HG02938 (cell line): ENCODE data around the gene ETNK2.

Experiments
- ATAC-seq: cut with Tn5 transposase; IDR thresholded peaks from one replicate; pipeline ENCODE4 v1.9.1; 2021; ENCODE audit warnings: mild to moderate bottlenecking, moderate library complexity; ENCODE audit not compliant: unreplicated experiment

The ETNK2 gene

GRCh38 chr1:204178487-204179281 is 26.8 kb upstream of the ETNK2 start:
- ATAC-seq = no peak

- ATAC-seq = no peak
Measured at GRCh38 chr1:204177133-204177532, 25.3 kb upstream of the ETNK2 start.

DNA sequence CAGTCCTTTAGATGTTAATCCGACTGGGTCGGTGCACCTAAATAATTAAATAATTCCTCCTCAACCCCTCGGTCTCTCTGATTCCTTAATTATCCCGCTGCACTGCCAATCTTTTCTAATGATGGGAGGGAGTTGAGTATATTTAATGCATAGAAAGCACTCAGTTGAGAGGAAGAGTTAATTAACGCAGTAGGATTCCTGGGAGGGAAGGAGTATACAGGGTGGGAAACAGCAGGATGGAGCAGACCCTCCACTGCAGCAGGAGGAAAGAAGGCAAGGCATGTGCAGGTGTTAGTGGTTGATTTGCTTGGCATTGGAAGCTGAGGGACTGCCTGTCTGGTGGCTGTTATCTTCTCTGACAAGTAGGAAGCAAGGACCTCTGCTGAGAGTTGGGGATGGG is 24.2 kb upstream of the ETNK2 start:
- no peak for ATAC-seq

GRCh38 chr1:204174958-204175357 is 23.1 kb upstream of the ETNK2 start:
- no peak for ATAC-seq

DNA sequence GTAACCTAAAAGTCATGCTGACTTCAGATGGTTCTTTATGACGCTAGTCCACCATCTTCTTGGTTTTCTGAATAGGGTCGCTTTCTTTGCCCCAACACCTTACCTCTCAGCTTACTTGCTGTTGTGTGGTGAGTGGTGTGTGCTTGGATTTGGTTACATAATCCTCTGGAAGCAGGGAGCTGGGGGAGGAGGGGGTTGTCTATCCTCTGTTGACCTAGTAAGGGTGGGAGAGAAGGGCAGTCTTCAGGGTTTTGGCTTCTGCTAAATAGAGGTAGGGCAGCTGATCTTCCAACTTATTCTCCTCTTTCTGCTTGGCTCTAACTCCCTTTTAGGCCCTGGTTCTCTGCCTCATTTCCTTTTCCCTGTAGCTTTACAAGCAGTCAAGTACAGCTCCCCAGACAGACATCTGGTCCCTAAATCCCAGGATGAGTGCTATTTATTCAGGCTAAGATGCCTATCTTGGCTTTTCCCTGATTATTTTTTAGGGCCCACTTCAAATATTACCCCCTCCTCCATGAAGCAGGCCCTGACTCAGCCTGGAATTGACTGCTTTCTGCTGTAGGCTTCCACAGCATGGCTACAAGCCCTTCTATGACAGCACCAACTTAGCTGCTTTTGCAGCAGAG is 20.7 kb upstream of the ETNK2 start:
- no peak for ATAC-seq

DNA sequence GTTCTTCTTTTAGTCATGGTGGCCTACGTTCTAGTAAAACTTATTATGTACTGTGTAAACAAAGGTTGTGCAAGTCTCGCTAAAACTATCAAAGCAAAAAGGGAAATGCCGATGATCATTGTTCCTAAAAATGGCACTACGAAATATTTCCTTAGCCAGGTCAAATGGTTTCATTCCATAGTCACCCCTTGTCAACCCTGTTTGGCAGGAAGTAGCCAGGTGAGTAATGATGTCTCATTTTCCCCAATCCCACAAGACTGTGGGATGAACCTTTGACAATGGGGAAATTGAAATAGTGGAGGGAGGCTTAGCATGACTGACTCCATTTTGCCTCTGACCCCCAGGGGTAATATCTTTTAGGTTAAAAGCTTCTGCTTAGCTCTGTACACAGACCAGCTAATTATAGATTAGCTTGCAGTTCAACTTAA is 19.9 kb upstream of the ETNK2 start:
- ATAC-seq = no peak

DNA sequence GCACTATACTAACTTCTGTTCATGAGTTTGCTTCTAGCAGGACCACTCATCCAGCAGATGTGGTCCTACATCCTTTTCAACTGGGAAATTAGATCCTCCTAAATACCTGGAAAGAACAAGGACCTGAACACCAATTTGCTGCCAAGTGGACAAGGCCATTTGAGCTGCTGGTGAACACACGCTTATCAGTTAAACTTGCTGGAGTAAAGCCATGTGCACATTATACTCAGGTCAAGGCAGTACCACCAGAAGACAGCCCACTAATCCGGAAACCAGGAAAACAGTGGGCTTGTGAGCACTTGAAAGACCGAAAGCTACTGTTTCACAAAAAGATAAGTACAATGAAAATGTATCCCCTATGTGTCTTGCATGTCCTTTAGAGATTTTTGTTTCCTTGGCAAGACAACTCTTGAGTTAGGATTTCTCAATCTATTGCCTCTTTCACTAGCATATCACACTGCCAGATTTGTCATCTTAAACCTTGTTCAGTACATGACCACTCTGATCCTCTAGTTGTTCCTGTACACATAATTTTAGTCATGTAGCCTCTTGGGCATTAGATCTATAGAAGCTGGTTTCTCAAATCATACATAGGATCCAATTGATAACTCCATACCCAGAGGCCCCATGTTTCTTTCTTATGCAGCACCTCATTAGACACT is 18.8 kb upstream of the ETNK2 start:
- no peak for ATAC-seq

GRCh38 chr1:204169858-204170257 is 18.0 kb upstream of the ETNK2 start:
- no peak for ATAC-seq

- no peak for ATAC-seq
Measured at GRCh38 chr1:204167730-204168129, 15.9 kb upstream of the ETNK2 start.

DNA sequence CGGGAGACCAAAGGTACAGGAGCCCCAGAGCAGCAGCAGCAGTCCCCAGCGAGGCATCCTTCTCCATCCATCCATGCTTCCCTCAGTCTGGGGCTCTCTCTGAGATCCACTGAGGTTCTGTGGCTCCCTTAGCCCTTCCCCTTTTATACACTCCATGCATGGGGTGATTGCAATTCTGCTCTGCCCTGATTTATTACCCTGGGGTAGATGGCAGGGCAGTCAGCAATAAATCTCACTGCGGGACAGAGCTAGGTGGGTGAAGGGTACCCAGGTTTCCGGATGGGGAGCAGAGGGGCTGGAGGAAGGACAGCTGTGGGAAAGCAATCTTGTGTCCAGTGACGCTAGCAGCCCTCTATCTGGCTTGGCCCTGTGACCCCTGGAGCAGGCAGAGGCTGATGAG is 14.4 kb upstream of the ETNK2 start, which contains the start of gene REN:
TSS of gene REN (minus strand) at position 119 of the 400 bp plus-strand sequence. CDS start at position 75, 44 bp downstream.
- ATAC-seq = no peak

- ATAC-seq = no peak
Measured at GRCh38 chr1:204162494-204163074, 10.7 kb upstream of the ETNK2 start.

GRCh38 chr1:204161609-204162493 is 10.0 kb upstream of the ETNK2 start:
- ATAC-seq = no peak

GRCh38 chr1:204157962-204158361 is 6.1 kb upstream of the ETNK2 start:
- ATAC-seq = no peak

- no peak for ATAC-seq
Measured at GRCh38 chr1:204155881-204156280, 4.0 kb upstream of the ETNK2 start.

- no peak for ATAC-seq
Measured at GRCh38 chr1:204154568-204155255, 2.9 kb upstream of the ETNK2 start.

- no peak for ATAC-seq
Measured at GRCh38 chr1:204153667-204154066, 1.8 kb upstream of the ETNK2 start.

- ATAC-seq = no peak
Measured at GRCh38 chr1:204152310-204153044, 633 bp upstream of the ETNK2 start.

- ATAC-seq = no peak
Measured at GRCh38 chr1:204150702-204151551, 917 bp downstream of the ETNK2 start.
